Frontal cortex (tissue), 4 donors: ENCODE results near the gene CTNNA3. TPM values are rescaled to one million over a fixed set of nuclear protein-coding genes. Genes with fewer than 3 reads are reported as not detected.

ENCODE experiments used
- DNase-seq, 2 donors: peaks; one replicate each; pipeline ENCODE4 v3.0.0; 2012; ENCODE audit warnings: low spot score in 2 of 2
- FAIRE-seq: peaks from 2 replicates; lab custom pipeline; 2012; peaks lifted over from hg19 to GRCh38; lab: Jason Lieb, UNC
- total RNA-seq: library from RNA; depleted of rRNA; stranded (reverse); fragments of >200 nt; gene quantifications from one replicate; pipeline ENCODE4 v1.2.3, GENCODE V29; 2014
- donor health status: control.
- donor health status: control.
- donor health status: control.

Gene CTNNA3
- total RNA-seq, 1 donor from 2014 or later, result 2.0 TPM

GRCh38 chr10:66809402-66809801 is 886.6 kb downstream of the CTNNA3 start:
- no peak for FAIRE-seq

GRCh38 chr10:66805612-66806011 is 890.4 kb downstream of the CTNNA3 start:
- DNase-seq, result no peak
- no peak for FAIRE-seq

More at GRCh38 chr10:66809402-66809801, 886.6 kb downstream of the CTNNA3 start:
- no peak for DNase-seq

- DNase-seq, result no peak
- FAIRE-seq, result no peak
Observed at GRCh38 chr10:66804962-66805361, 891.0 kb downstream of the CTNNA3 start.

- DNase-seq (no peak), FAIRE-seq (no peak)
Observed at GRCh38 chr10:66803174-66803573, 892.8 kb downstream of the CTNNA3 start.

DNA sequence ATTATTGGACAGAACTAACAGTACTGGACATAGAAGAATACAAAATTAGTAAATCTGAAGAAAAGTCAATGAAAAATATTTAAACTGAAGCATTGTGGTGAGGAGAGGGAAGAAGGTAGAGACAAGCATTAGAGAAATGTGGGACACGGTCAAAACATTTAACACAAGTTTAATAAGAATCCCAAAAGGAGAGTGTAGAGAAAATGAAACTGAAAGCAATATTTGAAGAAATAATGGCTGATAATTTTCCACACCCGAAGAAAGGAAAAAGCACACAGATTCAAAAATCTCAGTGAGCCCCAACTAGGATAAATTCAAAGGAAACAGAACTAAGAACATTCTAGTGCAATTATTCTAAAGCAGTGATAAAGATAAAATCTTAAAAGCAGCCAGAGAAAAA is 896.5 kb downstream of the CTNNA3 start:
- FAIRE-seq, result no peak
- no peak for DNase-seq

DNA sequence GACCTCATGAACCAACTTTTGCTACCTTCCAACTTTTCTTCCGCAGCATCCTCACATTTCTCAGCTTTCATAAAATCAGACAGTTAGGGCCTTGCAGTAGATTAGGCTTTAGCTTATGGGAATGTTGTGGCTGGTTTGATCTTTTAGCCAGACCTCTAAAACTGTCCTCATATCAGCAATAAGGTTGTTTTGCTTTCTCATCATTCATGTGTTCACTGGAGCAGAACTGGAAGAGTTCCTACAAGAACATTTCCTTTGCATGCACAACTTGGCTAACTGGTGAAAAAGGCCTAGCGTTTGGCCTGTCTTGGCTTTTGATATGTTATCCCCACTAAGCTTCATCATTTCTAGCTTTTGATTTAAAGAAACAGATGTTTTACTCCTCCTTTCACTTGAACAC is 900.1 kb downstream of the CTNNA3 start:
- no peak for FAIRE-seq
- DNase-seq, result no peak

- DNase-seq (no peak), FAIRE-seq (no peak)
Observed at GRCh38 chr10:66792441-66792840, 903.6 kb downstream of the CTNNA3 start.

- FAIRE-seq, result no peak
- DNase-seq, result no peak
Observed at GRCh38 chr10:66788178-66788987, 907.6 kb downstream of the CTNNA3 start.

DNA sequence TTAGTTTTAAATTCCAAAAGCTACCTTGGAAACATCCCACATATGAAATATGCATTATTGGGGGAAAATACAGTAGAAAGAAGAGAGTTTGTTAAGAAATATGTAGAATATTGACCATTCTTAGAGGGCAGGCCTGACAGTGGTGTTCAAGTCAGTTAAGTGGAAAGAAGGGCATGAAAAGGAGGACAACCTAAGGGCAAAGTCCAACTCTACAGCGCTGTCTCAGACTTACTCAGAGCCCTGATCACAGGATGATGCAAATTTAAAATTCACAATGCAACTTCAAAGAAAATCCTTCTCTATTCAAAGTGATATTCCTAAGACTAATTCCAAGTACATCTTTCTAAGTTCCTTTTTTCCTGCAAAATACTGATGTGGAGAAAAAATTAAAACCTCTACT is 909.3 kb downstream of the CTNNA3 start:
- DNase-seq, result no peak
- FAIRE-seq, result no peak

DNA sequence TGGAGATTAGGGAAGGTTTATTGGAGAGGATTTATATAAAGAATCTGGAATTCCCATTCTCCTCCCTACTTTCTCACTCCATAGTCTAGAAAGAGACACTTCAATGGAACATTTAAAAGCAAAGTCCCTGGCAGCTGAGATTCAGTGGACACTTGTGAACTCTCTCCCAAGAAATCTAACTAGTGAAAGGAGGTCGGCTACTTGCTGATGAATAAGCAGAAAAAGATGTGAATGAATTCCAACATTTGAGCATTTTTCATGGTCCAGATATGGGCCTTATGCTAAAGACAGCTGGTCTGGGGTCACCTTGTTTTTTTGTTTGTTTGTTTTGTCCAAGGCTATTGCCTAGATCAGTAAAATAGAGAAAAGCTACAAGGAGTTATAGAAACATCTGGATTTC is 911.2 kb downstream of the CTNNA3 start:
- FAIRE-seq, result no peak
- no peak for DNase-seq

- DNase-seq (no peak), FAIRE-seq (no peak)
Observed at GRCh38 chr10:66783316-66783715, 912.7 kb downstream of the CTNNA3 start.

DNA sequence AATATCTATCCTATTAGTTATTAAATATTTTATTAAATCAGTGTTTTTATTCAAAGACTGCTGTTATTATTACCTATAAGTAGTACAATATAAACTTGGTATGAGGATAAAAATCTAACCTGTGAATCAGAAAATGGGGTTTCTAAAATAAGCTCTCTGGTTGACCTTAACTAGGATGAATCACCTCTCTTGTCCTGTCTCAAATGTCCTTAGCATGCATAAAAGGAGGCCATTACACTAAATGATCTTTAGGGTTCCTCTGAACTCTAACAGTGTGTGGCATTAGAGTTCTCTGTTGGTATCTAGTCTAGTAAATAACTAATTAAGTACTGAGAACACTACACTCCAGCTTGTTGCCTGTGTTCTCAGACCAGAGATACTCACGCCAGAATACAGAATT is 913.2 kb downstream of the CTNNA3 start:
- DNase-seq (no peak), FAIRE-seq (peak; percentile 69)

- DNase-seq, result no peak
- no peak for FAIRE-seq
Observed at GRCh38 chr10:66782144-66782543, 913.9 kb downstream of the CTNNA3 start.

DNA sequence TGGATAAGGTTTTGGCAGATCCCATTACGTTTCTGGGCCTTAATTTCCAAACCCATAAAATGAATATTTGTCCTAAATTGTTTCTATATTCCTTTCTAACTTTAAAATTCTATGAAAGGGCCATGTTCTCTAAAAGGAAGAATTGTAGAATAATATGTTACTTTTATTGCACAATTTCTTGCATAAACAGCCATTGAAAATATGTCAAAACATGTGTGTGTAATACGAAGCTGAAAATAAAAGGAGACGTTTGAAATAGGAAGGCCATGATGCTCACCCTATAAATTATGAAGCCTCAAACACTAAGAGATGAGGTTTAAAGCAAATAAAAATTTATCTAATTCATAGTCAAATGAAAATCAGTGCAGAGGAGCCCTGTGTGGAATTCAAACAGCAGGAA is 915.2 kb downstream of the CTNNA3 start:
- FAIRE-seq (no peak), DNase-seq (no peak)

- FAIRE-seq (no peak), DNase-seq (no peak)
Observed at GRCh38 chr10:66778351-66778750, 917.6 kb downstream of the CTNNA3 start.

GRCh38 chr10:66777665-66778064 is 918.3 kb downstream of the CTNNA3 start:
- no peak for FAIRE-seq
- DNase-seq, result no peak

DNA sequence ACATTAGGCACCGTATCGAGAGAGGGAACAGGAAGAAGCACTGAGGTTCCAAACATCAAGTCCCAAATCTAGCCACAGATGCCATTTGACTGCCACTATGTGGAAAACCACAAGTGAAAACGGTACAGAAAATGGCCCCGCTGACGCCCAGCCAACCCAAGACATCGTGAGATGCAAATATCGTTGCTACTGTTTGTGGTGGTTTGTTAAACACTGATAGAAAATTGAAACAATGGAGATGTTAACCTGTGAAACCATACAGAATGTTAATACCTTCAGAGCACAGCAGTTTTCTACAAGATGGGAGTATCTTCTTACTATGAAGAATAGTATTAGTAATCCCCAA is 922.5 kb downstream of the CTNNA3 start:
- FAIRE-seq, result no peak
- no peak for DNase-seq

DNA sequence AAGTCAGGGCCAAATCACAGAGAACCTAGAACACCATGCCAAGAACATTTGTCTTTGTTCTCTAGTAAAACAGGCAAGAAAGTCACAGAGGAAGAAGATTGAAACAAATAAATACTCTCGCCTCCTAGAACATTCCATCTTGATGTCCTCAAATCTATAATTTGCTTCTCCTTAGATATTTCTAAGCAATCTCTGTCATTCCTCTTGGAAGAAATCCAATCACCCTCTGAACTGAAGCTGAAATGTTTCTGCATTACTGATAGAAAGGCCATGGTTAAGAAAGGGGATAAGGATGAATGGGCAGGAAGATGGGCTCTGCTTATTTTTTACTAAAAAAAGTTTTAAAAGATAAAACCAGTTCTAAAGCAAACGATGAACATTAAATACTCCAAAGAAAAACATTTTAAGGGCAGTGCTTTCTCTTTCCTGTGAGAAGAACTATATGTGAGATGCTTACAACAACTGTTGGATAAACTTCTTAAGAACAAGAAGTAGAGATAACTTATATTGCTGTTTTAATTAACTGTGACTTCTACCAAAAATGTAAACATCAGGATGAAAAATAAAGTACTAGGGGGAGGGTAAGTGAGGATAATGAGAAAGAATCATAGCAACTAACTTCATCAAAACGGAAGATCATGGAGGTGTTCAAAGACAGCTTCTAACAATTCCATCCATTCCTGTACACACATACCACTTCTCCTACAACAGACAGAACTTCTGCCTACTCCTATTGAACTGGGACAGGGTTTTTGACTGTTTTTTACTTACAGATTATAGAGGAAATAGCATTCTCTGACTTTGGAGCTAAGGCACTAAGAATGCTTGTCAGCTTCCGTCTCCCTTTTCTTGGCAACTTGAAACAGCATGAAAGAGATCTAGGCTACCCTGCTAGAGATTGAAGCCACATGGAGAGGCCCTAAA is 923.2 kb downstream of the CTNNA3 start:
- FAIRE-seq (no peak), DNase-seq (no peak)

DNA sequence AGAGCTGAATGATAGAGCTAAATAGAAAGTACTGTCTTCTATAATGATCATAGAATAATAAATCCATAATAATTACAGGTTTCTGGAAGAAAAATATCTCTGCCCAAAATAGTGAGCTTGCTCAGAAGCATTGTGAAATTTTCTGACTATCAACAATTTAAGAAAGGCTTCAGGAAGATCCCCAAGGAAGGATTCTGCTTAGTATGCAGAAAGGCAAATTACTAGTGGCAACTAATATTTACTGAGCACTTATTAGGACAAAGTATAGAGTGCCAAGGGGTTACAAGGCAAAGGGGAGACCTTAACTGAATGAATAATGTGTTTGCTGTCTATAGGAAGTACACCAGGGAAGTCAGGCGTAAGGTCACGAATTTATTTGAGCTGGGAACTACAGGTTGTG is 928.3 kb downstream of the CTNNA3 start:
- DNase-seq (no peak), FAIRE-seq (no peak)

GRCh38 chr10:66762218-66762729 is 933.7 kb downstream of the CTNNA3 start:
- FAIRE-seq, result no peak

DNA sequence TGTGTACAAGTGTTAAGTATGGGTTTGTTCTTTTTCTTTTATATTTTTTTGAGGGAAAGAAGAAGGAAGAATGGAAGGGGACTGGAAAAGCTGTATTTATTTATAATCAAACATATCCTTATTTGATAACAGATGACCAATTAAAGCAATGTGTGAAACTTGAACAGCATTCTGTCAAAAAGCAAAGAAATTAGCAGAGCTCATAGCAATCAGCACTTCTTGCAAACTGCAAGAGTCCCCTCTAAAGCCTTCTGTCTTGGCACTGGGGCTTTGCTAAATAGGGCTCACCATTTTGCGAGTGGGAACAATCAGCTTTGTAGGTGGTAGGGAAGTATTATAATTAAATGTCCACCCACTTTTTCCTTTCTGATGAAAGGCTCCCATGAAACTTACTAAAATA is 935.1 kb downstream of the CTNNA3 start:
- FAIRE-seq, result no peak
- no peak for DNase-seq

More at GRCh38 chr10:66762218-66762729, 933.7 kb downstream of the CTNNA3 start:
- DNase-seq, result no peak
